GM19468 (cell line): ENCODE results near the gene HSPA1A.
"Not testable (repeated sequence)": the region's sequence is repeated elsewhere in the genome, so short reads cannot be mapped to it uniquely, and the experiment has no call there.

Experiments
- ATAC-seq: cut with Tn5 transposase; IDR thresholded peaks from one replicate; pipeline ENCODE4 v1.9.1; 2021; ENCODE audit warnings: mild to moderate bottlenecking, moderate library complexity, moderate number of reproducible peaks; ENCODE audit not compliant: unreplicated experiment; ENCODE audit errors: extremely low read depth

HSPA1A gene

GRCh38 chr6:31831350-31832215 lies 16.2 kb downstream of the HSPA1A start:
- ATAC-seq, result no peak

GRCh38 chr6:31834367-31835250 lies 19.3 kb downstream of the HSPA1A start:
- ATAC-seq, result no peak

DNA sequence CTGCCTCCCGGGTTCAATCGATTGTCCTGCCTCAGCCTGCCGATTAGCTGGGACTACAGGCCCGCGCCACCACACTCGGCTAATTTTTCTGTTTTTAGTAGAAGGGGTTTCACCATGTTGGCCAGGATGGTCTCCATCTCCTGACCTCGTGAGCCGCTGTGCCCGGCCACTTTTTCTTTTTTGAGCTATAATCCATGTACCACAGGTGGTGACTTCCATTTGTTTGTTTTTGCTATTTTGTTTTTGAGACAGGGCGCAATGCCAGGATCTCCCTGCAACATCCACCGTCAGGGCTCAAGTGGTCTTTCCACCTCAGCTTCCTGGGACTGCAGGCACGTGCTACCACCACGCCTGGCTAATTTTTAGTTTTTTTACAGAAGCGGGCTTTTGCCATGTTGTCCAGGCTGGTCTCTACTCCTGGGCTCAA lies 20.7 kb downstream of the HSPA1A start:
- ATAC-seq, result no peak

- ATAC-seq, result no peak
These were observed 21.4 kb downstream of the HSPA1A start for GRCh38 chr6:31836474-31837368.

DNA sequence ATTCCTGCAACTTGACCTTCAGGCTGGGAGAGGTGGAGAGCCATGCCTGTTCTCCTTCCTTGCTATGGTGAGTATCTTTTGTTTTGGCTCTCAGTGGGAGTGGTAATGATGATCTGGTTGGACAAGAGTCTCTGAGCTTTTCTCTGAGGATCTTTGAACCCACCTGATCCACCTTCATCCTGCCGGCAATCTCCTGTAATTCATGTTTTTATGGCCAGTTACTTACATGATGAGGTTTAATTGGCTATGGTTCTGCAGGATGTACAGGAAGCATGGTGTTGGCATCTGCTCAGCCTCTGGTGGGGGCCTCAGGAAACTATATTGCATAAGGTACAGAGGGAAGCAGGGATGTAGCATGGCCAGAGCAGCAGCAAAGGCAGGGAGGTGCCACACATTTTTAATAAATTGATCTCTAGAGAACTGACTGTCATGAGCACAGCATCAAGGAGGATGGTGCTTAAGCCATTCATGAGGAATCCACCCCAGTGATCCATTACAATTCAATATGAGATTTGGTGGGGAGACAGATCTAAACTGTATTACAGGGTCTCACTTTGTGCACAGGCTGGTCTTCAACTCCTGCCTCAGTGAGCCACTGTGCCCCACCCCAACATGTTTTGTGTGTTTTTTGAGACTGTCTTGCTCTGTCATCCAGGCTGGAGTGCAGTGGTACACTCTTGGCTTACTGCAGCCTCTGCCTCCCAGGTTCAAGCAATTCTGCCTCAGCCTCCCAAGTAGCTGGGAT lies 22.2 kb downstream of the HSPA1A start:
- no peak for ATAC-seq

DNA sequence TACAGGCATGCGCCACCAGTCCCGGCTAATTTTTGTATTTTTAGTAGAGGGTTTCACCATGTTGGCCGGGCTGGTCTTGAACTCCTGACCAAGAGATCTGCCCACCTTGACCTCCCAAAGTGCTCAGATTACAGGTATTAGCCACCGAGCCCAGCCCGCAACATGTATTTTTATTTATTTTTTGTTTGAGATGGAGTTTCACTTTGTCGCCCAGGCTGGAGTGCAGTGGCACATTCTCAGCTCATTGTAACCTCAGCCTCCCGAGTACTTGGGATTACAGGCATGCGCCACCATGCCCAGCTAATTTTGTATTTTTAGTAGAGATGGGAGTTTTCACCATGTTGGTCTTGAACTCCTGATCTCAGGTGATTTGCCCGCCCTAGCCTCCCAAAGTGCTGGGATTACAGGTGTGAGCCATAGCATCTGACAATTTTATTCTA lies 22.8 kb downstream of the HSPA1A start:
- ATAC-seq, result not testable (repeated sequence)

DNA sequence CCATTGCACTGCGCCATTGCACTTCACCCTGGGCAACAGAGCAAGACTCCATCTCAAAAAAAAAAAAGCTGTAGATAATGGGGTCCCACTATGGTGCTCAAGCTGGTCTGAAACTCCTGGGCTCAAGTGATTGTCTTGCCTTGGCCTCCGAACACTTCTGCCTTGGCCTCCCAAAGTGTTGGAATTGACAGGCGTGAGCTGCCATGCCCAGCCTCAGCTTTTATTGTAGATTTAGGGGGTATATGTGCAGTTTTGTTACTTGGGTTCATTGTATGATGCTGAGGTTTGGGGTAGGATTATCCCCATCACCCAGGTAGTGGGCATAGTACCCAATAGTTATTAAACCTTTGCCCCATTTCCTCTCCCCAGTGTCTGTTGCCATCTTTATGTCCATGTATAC lies 23.6 kb downstream of the HSPA1A start:
- ATAC-seq, result no peak

- ATAC-seq, result not testable (repeated sequence)
These were observed 24.4 kb downstream of the HSPA1A start for GRCh38 chr6:31839779-31840126.

DNA sequence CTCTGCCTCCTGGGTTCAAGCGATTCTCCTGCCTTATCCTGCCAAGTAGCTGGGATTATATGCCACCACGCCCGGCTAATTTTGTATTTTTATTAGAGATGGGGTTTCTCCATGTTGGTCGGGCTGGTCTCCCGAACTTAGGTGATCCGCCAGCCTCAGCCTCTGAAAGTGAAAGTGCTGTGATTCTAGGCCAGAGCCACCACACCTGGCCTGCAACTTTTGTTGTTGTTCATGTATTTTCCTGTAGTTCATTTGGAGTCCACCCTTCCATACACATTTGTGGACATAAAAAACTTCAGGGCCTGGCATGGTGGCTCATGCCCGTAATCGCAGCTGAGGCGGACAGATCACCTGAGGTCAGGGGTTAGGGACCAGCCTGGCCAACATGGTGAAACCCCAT lies 26.7 kb downstream of the HSPA1A start:
- ATAC-seq, result no peak

DNA sequence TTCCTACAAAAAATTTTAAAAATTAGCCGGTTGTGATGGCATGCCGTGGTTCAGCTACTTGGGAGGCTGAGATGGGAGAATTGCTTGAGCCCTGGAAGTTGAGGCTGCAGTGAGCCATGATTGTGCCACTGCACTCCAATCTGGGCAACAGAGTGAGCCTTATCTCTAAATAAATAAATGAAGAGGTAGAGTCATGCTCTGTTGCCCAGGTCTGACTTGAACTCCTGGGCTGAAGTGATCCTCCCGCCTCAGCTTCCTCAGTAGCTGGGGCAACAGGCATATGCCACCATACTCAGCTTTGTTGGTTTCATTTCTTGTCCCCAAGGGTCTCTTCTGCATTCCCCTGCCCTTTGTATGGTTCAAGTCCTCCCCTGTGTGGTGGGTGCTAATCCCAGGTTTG lies 29.2 kb downstream of the HSPA1A start:
- no peak for ATAC-seq

- ATAC-seq, result no peak
These were observed 32.1 kb downstream of the HSPA1A start for GRCh38 chr6:31847276-31847978.

DNA sequence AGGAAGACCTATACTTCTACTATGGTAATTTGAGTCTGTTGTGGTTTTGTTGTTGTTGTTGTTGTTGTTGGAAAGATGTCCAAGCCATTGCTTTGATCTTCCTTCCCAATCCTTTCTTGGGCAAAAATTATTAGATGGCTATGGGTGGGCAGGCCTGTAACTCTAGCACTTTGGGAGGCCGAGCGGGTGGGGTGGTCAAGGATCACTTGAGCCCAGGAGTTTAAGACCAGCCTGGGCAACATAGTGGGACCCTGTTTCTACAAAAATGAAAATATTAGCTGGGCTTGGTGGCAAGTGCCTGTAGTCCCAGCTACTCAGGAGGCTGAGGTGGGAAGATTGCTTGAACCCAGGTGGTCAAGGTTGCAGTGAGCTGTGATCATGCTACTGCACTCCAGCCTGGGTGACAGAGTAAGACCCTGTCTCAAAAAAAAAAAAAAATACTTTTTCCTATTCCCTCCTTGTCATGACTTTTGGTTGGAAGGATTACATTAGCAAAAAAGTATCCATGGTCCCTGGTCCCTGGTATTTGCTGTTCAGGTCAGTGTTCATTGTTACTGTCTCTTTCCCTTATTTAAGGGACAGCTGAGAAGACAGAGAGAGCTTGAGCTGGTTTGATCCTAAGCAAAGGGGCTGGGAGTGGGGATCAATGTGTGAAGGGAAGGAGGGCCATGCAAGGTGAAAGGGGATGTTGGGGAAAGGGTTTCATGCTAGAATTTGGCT lies 35.6 kb downstream of the HSPA1A start:
- ATAC-seq, result no peak

GRCh38 chr6:31851485-31851832 lies 36.1 kb downstream of the HSPA1A start:
- no peak for ATAC-seq

GRCh38 chr6:31851980-31852718 lies 36.8 kb downstream of the HSPA1A start:
- ATAC-seq, result not testable (repeated sequence)

DNA sequence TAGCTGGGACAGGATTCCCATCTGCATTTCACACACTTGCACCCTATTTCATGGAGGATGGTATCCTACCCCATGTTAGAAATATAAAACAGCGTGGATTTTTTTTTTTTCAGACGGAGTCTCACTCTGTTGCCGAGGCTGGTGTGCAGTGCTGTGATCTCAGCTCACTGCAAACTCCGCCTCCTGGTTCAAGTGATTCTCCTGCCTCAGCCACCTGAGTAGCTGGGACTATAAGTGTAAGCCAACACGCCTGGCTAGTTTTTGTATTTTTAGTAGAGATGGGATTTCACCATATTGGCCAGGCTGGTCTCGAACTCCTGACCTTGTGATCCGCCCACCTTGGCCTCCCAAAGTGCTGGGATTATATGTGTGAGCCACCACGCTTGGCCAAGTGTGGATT lies 42.4 kb downstream of the HSPA1A start:
- ATAC-seq, result not testable (repeated sequence)

- ATAC-seq, result no peak
These were observed 43.4 kb downstream of the HSPA1A start for GRCh38 chr6:31858707-31859106.

GRCh38 chr6:31859923-31860322 lies 44.6 kb downstream of the HSPA1A start:
- no peak for ATAC-seq

- no peak for ATAC-seq
These were observed 45.0 kb downstream of the HSPA1A start for GRCh38 chr6:31860349-31860748.
